B cell (primary cell): Measurements from ENCODE around the gene MAGEB1.

Experiments used
- EZH2 ChIP-seq: IDR thresholded peaks from 2 replicates; pipeline ENCODE4 v1.6.1; 2012; ENCODE audit warnings: borderline replicate concordance, low read depth, mild to moderate bottlenecking, moderate library complexity, low read length; ENCODE audit not compliant: insufficient read depth, poor library complexity, severe bottlenecking
- TF ChIP-seq, protein P1 (sequence below): fragments of 200-600 bp; IDR thresholded peaks from one replicate; pipeline ENCODE4 v1.8.0; 2022; ENCODE audit warnings: antibody characterized with exemption, mild to moderate bottlenecking

DNA sequence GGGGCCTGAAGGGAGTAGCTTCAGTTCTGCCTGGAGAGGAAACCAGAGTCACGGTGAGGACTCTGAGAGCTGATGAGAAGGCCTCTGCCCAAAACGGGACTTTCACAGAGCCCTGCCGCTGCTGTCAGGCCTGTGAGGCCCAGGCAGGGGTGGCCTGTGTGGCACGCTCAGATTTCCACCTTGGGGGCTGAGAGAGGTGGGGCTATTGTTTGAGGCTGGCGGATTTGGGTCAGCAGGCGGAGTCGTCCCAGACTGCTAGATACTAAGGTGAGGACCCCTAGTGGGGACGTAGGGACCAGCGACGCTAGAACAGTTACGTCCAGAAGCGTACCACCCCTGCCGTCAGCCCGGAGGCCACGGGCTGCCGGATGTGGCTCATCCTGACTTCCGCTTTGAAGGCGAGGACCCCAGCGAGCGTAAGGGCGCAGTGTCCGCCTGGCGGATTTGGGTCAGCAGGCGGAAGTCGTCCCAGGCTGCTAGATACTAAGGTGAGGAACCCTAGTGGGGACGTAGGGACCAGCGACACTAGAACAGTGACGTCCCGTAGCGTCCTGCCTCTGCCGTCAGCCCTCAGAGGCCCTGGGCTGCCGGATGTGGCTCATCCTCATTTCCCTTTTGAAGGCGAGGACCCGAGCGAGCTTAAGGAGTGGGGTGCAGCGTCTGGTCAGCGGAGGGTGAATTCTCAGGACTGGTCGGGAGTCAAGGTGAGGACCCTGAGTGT lies at the start of gene MAGEB1:
- TF ChIP-seq, protein P1, sequence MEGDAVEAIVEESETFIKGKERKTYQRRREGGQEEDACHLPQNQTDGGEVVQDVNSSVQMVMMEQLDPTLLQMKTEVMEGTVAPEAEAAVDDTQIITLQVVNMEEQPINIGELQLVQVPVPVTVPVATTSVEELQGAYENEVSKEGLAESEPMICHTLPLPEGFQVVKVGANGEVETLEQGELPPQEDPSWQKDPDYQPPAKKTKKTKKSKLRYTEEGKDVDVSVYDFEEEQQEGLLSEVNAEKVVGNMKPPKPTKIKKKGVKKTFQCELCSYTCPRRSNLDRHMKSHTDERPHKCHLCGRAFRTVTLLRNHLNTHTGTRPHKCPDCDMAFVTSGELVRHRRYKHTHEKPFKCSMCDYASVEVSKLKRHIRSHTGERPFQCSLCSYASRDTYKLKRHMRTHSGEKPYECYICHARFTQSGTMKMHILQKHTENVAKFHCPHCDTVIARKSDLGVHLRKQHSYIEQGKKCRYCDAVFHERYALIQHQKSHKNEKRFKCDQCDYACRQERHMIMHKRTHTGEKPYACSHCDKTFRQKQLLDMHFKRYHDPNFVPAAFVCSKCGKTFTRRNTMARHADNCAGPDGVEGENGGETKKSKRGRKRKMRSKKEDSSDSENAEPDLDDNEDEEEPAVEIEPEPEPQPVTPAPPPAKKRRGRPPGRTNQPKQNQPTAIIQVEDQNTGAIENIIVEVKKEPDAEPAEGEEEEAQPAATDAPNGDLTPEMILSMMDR, result no peak
- no peak for TF ChIP-seq EZH2
